Keratinocyte (primary cell): Measurements from ENCODE around the gene CEP131.

Experiments used
- EZH2 ChIP-seq: IDR thresholded peaks from one replicate; pipeline ENCODE4 v1.6.1; 2012; ENCODE audit warnings: inconsistent platforms, mild to moderate bottlenecking, low read length, moderate library complexity
- TF ChIP-seq, protein P1 (sequence below), 3 experiments: IDR thresholded peaks in 1 of 3; conservative IDR thresholded peaks in 1 of 3; optimal IDR thresholded peaks in 1 of 3; 2 replicates in 2 of 3; 3 replicates in 1 of 3; pipeline versions ENCODE3 to v1.5.1; 2011; ENCODE audit warnings: low read length in 3 of 3, mild to moderate bottlenecking in 3 of 3, moderate library complexity in 2 of 3, control low read depth in 1 of 3, inconsistent platforms in 1 of 3; ENCODE audit not compliant: insufficient read depth in 2 of 3; ENCODE audit errors: extremely low read depth in 1 of 3

- no peak for TF ChIP-seq EZH2
- TF ChIP-seq, protein P1, sequence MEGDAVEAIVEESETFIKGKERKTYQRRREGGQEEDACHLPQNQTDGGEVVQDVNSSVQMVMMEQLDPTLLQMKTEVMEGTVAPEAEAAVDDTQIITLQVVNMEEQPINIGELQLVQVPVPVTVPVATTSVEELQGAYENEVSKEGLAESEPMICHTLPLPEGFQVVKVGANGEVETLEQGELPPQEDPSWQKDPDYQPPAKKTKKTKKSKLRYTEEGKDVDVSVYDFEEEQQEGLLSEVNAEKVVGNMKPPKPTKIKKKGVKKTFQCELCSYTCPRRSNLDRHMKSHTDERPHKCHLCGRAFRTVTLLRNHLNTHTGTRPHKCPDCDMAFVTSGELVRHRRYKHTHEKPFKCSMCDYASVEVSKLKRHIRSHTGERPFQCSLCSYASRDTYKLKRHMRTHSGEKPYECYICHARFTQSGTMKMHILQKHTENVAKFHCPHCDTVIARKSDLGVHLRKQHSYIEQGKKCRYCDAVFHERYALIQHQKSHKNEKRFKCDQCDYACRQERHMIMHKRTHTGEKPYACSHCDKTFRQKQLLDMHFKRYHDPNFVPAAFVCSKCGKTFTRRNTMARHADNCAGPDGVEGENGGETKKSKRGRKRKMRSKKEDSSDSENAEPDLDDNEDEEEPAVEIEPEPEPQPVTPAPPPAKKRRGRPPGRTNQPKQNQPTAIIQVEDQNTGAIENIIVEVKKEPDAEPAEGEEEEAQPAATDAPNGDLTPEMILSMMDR (optimal IDR thresholded peaks at IDR 0.05 in 1 of 3, IDR thresholded peaks at IDR 0.05 in 1 of 3, conservative IDR thresholded peaks at IDR 0.05 in 1 of 3; ENCODE audit: extremely low read depth in 1 of 3, insufficient read depth in 2 of 3, low read length in 3 of 3): no peak
These were observed 35.6 kb downstream of the CEP131 start for GRCh38 chr17:81187120-81187519.
